Measurements from ENCODE around the gene PANK4. TPM values are rescaled to one million over a fixed set of nuclear protein-coding genes. Genes with fewer than 3 reads are reported as not detected.

The PANK4 gene
- total RNA-seq, 6 experiments from 2014 or later, result 20.6 to 26.4 (median 24.0) TPM

DNA sequence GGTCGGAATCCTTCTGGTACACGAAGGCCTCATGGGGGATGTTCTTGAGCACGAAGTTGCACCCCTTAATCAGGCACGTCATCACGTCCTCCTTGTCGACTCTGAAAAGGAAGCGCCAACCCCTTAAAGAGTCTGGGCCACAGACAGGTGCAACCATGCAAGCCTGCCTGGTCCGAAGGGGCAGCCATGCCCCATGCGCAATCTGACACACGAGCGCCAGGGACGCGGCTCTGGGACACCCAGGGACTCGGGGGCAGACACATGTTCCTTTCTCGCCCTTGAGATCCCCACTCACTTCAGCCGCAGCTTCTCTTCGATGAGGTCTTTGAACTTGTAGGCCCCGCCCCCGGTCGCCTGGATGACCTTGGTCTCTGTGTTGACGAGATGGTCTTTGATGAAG is 5.6 kb downstream of the PANK4 start:
- TF ChIP-seq, protein P1, sequence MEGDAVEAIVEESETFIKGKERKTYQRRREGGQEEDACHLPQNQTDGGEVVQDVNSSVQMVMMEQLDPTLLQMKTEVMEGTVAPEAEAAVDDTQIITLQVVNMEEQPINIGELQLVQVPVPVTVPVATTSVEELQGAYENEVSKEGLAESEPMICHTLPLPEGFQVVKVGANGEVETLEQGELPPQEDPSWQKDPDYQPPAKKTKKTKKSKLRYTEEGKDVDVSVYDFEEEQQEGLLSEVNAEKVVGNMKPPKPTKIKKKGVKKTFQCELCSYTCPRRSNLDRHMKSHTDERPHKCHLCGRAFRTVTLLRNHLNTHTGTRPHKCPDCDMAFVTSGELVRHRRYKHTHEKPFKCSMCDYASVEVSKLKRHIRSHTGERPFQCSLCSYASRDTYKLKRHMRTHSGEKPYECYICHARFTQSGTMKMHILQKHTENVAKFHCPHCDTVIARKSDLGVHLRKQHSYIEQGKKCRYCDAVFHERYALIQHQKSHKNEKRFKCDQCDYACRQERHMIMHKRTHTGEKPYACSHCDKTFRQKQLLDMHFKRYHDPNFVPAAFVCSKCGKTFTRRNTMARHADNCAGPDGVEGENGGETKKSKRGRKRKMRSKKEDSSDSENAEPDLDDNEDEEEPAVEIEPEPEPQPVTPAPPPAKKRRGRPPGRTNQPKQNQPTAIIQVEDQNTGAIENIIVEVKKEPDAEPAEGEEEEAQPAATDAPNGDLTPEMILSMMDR (IDR thresholded peaks at IDR 0.05), result no peak
- Mint-ChIP-seq H3K9me3 (no peaks in the 10 kb centered on the region), H3K27me3 (ENCODE audit: insufficient read depth) (no peaks in the 10 kb centered on the region; the same call in 1 of the 2 replicates), H3K27ac (no peak overlapping the region), H3K4me3 (no peak overlapping the region), H3K36me3 (ENCODE audit: low read depth) (peaks cover 12% of the 10 kb centered on the region; the same call in 1 of the 2 replicates), H3K4me1 (ENCODE audit: low read depth) (peaks cover 28% of the 10 kb centered on the region)
- no peak for DNase-seq

DNA sequence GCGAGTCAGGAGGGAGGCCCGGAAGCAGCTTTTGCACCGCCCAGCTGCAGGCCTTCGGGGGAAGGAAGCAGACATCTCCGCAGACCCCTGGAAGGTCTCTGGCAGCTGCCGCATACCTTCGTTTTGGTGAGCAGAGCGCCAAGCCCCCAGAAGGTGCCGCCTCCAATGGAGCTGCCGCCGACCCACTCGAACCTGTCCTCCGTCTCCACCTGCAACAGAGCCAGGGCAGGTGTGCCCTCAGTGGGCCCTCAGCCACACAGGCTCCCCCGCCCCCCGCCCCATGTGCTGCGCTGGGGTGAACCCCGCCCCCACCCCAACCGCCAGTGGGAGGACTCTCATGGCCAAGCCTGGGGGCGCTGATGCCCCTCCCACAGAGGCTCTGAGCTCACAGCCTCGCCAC is 6.2 kb downstream of the PANK4 start:
- Mint-ChIP-seq H3K9me3 (no peaks in the 10 kb centered on the region), H3K27ac (no peak overlapping the region), H3K4me1 (ENCODE audit: low read depth) (peaks cover 25% of the 10 kb centered on the region), H3K4me3 (no peak overlapping the region), H3K36me3 (ENCODE audit: low read depth) (peaks cover 12% of the 10 kb centered on the region; the same call in 1 of the 2 replicates), H3K27me3 (ENCODE audit: insufficient read depth) (no peaks in the 10 kb centered on the region; the same call in 1 of the 2 replicates)
- DNase-seq, result no peak
- TF ChIP-seq, protein P1 (IDR thresholded peaks at IDR 0.05), result no peak

DNA sequence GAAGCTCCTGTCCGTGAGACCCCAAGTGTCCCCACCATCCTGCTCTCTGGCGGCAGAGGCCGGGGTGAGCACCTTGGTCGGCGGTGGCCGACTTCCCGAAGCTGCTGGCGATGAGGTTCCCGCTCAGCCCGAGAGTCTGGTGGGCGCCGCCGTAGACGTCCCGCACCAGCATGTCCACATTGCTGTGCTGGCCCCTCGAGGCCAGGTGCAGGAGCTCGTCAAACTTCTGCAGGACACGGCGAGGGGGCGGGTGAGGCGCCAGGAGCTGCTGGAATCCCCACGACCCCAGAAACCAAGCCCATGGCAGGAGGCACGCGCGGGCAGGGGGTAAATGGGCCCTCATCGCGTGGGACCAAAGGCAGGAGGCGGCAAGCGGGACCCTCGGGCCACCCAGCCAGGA is 6.7 kb downstream of the PANK4 start:
- no peak for DNase-seq
- H3K9me3 Mint-ChIP-seq, result no peaks in the 10 kb centered on the region
- no peak overlapping the region for H3K27ac Mint-ChIP-seq
- TF ChIP-seq, protein P1 (IDR thresholded peaks at IDR 0.05), result no peak
- H3K4me3 Mint-ChIP-seq, result no peak overlapping the region
- peaks cover 12% of the 10 kb centered on the region; the same call in 1 of the 2 replicates for H3K36me3 Mint-ChIP-seq (ENCODE audit: low read depth)
- H3K27me3 Mint-ChIP-seq (ENCODE audit: insufficient read depth), result no peaks in the 10 kb centered on the region; the same call in 1 of the 2 replicates
- peaks cover 21% of the 10 kb centered on the region for H3K4me1 Mint-ChIP-seq (ENCODE audit: low read depth)

DNA sequence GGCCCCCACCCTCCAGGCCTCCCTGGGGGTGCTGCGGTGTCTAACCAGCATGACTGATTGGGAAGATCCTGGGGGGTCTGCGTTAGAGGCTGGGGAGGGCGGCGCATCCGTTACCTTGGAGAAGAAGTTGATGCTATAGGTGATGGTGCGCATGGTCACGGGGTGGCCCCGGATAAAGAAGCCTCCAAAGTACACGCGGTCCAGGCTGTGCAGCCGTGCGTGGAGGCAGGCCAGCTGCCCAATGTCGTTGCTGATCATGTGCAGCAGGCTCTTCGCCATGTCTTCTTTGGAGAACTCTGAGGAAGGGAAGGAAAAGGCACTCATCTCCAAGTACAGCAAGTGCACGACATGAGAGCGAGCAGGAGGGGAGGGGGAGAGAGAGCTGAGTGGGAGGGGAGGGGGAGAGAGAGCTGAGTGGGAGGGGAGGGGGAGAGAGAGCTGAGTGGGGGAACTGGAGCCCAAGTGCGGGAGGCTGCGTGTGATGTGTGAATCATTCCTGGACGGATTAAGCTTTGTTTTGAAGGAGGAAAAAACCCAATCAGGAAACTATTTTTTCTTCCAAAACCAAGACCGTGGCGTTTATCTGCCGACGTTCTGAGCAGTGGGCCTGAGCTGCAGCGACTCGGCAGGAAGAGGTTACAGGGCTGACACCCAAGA is 7.2 kb downstream of the PANK4 start:
- Mint-ChIP-seq H3K27me3 (ENCODE audit: insufficient read depth) (no peaks in the 10 kb centered on the region; the same call in 1 of the 2 replicates), H3K36me3 (ENCODE audit: low read depth) (peaks cover 12% of the 10 kb centered on the region; the same call in 1 of the 2 replicates), H3K9me3 (no peaks in the 10 kb centered on the region)

DNA sequence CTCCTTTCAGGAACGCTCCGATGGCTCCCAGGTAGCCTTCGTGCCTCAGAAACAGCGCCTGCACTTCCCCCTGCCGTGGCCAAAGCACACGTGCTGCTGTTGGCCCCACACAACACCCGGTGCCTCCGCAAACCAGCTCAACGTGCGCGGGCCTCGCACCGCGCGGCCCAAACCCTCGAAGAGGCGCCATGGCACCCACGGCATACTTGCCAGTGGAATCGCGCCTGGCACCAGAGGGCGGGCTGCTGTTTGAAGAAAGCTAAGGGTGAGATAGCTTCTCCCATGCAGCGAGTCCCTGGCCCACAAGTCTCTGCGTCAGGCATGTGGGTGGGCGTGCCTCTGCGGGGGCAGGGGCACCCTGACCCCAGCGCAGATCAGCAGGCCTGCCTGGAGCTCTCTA is 7.9 kb downstream of the PANK4 start:
- H3K9me3 Mint-ChIP-seq, result no peaks in the 10 kb centered on the region
- H3K4me3 Mint-ChIP-seq, result no peak overlapping the region
- H3K36me3 Mint-ChIP-seq (ENCODE audit: low read depth), result peaks cover 12% of the 10 kb centered on the region; the same call in 1 of the 2 replicates
- no peak overlapping the region for H3K27ac Mint-ChIP-seq
- H3K4me1 Mint-ChIP-seq (ENCODE audit: low read depth), result peaks cover 9% of the 10 kb centered on the region
- TF ChIP-seq, protein P1 (IDR thresholded peaks at IDR 0.05), result no peak
- H3K27me3 Mint-ChIP-seq (ENCODE audit: insufficient read depth), result no peaks in the 10 kb centered on the region; the same call in 1 of the 2 replicates
- no peak for DNase-seq

More for the DNA sequence above, 7.2 kb downstream of the PANK4 start:
- Mint-ChIP-seq H3K27ac (no peak overlapping the region), H3K4me3 (no peak overlapping the region), H3K4me1 (ENCODE audit: low read depth) (peaks cover 15% of the 10 kb centered on the region)
- DNase-seq, result no peak
- TF ChIP-seq, protein P1 (IDR thresholded peaks at IDR 0.05), result no peak

Measured in HFFc6 (cell line).